ENCODE data around the gene LGALS7B.

- TF ChIP-seq CTCF (IDR thresholded peaks at IDR 0.05; ENCODE audit: low read length), result no peak
- no peak for TF ChIP-seq EZH2 (IDR thresholded peaks at IDR 0.05; ENCODE audit: borderline replicate concordance, low read length)
Measured at GRCh38 chr19:38838986-38839761, 50.2 kb downstream of the LGALS7B start.

Measured in OCI-LY1 (cell line).